HG03469 (cell line): ENCODE results near the gene TPP2.

Experiments used
- ATAC-seq: cut with Tn5 transposase; IDR thresholded peaks from one replicate; pipeline ENCODE4 v1.9.1; 2021; ENCODE audit warnings: mild to moderate bottlenecking, moderate library complexity, moderate number of reproducible peaks; ENCODE audit not compliant: unreplicated experiment

TPP2 gene

GRCh38 chr13:102596147-102597028 is at the start of gene TPP2:
Gene TPP2 (plus strand): TSS chr13:102596986. CDS start chr13:102597039, 53 bp downstream.
- ATAC-seq: peak; percentile 76

GRCh38 chr13:102548811-102549210 is 48.0 kb upstream of the TPP2 start:
- ATAC-seq: no peak

DNA sequence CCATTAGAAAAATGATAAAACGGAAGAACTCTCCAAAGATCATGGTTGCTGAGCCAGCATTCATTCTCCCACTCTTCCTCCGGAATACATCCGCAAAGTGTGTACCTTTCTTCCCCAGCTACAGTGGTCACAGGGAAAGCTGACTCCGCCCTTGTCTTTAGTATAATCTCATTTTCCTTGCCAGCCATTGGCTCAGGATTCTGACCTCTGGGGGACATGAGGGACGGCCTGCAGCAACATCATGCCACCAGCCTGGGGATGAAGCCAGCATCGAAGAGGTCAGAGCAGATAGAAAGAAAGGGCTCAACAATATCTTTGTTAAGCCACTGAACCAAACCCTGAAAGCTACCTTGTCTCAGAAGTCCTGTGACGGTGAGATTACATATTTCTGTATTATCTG is 46.3 kb upstream of the TPP2 start:
- no peak for ATAC-seq

DNA sequence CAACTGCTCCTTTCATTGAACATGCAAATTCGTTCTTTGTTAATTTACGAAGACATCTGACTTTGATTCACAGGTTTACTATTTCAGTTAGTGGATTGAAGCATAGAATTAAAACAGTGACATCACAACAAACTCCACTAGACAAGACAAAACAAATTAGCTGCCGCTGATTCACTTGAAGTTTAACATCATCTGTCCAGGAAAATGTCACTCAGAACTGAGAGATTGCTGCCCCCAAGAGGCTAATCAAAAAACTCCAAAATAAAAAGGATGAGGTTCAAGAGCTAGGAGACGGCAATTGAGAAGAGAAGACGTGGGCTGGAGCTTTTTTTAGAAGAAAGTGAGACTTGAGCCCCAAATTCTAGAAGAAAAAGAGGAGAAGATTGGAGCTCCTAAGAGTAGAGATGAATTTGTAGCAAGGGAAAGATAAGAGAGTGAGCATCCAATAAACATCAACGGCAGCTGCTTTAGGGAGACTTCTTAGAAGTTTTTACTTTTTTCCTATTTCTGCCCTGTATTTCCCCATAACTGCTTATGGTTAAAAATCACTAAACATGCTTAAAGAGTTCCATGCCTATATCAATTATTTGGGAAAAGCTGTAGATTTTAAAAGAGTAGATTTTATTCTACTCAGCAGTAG is 40.8 kb upstream of the TPP2 start:
- peak; percentile 53 for ATAC-seq

DNA sequence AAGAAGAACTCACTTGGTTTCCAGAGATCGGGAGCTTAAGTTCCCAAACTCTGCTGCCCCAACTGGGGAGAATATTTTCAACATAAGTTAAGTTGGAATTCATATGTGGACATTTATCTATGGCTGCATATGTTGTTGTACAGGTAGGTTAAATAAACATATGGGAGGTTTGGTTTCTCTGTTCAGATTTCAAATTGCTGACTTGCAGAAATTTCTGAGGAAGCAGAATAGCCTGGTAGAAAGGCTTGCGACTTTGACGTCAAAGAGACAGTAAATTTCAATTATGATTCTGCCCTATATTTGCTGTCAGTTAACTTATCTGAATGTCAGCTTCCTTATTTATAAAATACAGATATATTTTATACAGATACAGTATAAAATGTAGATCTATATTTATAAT is 40.0 kb upstream of the TPP2 start:
- ATAC-seq: no peak

DNA sequence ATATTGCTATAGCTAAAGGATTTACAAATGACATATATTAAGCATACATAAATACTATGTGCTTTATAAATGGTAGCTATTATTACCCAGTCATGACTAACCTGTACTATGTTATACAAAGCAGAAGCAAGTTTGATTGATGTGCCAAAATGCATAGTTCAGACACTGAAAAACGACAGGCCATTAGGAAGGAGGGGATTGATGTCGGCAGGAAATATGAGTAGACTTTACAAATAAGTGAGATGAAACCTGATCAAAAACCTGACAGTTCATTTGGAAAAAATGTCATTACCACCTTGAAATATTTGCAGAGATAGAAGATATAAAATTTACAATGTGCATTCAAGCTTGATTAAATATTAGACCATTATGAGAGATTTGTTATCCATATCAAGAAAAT is 38.8 kb upstream of the TPP2 start:
- no peak for ATAC-seq

GRCh38 chr13:102561933-102562332 is 34.9 kb upstream of the TPP2 start:
- no peak for ATAC-seq

- no peak for ATAC-seq
Measured at GRCh38 chr13:102563267-102563666, 33.5 kb upstream of the TPP2 start.

DNA sequence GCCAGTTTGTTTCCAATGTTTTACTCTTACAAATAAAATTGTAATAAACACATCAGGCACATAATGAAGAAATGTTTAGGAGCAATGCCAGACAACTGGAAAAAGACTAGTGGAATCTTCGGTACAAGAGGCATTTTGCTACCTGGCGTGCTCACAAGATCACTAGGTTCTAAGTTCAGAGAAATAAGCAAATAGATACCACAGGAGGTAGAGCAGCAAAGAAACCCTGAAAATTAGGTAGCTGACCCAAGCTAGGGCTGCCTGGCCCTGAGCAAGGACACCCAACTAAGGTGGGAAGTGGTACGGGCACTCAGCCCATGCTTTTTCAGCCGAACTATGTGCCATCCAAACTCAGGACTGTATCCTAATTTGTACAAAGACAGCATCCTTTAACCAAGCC is 32.2 kb upstream of the TPP2 start:
- no peak for ATAC-seq

GRCh38 chr13:102566513-102566912 is 30.3 kb upstream of the TPP2 start:
- ATAC-seq: no peak

GRCh38 chr13:102567857-102568256 is 28.9 kb upstream of the TPP2 start:
- ATAC-seq: no peak

- no peak for ATAC-seq
Measured at GRCh38 chr13:102569488-102569887, 27.3 kb upstream of the TPP2 start.

DNA sequence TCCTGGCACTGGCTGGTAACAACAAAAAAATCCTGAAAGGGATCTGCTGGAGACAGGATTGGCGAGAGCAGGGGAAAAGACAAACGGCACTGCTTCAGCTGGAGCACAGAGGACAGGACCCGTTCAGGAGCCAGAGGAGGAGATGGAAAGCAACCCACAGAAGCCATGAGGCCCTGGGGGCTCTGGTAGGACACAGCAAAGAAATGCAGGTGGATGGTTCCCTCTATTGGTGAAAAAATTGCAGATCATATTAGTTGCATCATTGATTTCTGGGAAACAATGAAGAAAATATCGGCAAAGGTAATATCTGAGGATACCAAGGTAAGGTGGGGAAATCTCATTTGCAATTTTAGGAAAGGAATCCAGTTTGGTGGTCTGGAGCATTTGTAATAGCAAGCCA is 25.7 kb upstream of the TPP2 start:
- no peak for ATAC-seq

DNA sequence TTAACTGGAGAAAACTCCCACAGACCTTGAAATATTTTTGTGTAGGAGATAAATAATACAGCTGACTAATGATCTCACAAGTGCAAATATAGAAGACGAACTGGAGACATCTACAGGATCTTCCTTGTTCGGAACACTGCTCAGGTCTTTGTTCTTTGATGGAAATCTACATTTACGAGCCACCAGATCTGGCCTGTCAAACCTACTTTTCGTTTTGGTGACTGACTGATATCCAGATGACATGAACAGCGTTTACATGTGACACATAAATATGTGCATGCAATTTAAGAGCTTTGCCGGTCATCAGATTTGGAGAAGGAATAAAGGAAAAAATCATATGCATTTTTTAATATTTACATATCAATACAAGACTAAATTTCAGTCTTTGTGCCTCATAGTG is 24.5 kb upstream of the TPP2 start:
- ATAC-seq: no peak

DNA sequence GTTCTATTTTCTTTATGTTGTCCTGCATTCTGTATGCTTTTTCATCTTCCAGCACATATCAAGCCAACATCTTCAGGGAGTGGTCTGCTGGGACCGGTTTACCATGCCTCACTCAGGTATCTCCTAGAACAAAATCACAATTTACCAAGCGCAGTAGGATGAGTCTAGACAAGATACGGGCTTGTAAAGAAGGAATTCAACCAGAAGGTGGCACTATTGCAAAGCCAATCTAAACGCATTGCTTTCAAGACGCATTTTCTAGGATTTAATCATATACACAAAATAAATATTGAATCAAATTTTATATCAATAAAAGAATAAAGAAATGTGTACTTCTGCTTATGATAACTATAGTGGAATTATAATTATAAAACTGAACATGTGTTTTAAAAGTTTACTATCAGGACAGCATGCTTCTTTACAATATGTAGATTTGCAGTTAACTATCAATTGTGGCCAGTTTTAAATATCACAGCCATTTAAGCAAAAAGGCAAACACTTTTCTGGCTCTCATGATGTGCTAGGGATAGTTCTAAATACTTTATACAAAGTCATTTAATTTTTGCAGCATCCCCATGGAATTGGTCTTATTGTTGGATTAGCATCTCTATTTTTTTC is 16.1 kb upstream of the TPP2 start:
- peak; percentile 65 for ATAC-seq

DNA sequence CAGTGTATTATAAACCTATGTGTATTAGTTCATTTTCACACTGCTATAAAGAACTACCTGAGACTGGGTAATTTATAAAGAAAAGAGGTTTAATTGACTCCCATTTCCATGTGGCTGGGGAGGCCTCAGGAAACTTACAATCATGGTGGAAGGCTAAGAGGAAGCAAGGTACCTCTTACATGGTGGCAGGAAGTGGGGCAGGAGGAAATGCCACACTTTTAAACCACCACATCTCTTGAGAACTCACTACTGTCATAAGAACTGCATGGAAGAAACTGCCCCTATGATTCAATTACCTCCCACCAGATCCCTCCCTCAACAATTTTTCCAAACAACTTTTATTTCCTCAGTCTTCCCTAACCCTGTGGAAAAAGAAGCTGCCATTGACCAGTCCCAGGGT is 14.5 kb upstream of the TPP2 start:
- no peak for ATAC-seq

DNA sequence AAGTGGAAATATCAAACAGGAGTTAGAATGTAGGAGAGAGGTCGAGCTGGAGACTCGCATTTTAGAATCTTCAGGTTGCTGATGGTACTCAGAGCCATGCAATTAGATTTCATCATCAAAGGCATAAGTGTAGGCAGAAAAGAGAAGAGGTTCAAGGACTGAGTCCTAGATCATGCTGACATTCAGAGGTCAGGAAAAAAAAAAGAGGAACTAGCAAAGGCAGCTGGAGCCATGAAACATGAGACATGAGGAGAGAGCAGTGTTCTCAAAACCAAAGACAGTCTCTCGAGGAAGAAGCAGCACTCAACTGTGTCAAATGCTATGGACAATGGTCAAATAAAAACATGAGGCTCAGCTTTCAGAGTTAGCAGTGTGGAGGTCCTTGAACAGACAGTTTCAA is 12.4 kb upstream of the TPP2 start:
- ATAC-seq: peak; percentile 68

DNA sequence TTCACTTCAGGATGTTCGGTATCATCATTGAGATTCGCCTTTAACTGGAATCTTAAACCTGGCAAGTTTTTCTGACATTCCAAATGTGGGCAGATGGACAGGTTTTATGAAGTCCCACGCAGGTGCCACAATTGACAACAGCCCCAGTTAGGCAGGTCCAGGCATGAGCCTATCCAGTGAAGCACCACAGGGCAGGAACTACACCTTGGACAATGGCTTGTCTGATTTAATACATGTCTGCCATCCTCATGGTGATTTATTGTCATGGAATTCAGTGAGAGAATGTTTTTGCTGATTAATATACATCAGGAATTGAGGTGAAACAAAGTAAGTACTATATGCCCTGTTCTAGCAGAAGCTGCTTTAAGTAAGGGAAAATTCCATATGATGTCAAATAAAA is 10.2 kb upstream of the TPP2 start:
- no peak for ATAC-seq

GRCh38 chr13:102587916-102588315 is 8.9 kb upstream of the TPP2 start:
- ATAC-seq: no peak

DNA sequence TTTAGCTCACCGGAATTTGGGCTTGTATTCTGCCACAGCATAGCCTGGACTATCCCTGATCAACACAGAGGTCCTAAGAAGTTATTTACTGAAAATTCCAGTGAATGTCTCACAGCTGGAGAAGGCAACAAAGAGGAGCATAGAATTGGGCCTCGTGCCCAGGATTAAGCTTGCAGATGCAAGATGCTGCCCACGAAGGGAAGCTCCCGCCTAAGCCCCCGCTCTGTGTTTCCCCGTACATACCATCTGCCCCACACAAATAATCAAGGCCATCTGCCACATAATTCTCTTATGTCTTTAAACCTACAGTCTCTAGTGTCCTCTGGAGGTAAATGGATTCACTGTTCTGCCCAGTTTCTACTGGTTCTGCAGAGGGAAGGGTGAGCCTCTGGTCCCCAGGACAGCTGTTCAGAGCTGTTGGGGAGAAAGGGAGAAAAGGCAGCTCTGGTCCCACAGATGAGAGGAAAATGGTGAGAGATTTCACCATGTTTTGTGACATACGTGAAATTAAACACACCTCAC is 7.4 kb upstream of the TPP2 start:
- ATAC-seq: no peak

- ATAC-seq: peak; percentile 38
Measured at GRCh38 chr13:102591988-102592781, 4.6 kb upstream of the TPP2 start.
